ENCODE measurements around the gene LRRC4C.

DNA sequence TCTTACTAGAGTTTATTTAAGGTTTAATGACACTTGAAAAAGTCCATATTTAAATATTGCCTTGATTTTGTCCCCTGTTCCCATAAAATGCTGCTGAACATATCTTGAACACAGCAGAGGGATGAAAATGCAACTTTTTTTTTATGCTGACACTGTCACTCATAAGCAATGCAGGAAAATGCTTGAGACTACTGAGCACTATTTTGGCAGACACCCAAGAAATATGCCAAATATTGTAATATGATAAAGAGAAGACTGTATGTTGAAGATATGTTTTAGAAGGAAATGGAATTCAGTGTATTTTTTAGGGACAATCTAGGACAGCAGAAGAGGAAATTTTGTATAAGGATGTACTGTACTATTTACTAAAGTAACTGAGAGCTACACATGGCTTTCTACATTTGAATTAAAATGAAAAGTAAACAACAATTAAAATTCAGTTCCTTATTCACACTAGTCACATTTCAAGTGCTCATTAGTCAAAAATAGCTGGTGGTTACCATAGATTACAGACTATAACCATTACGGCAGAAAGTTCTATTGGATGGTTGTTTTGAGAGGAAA is 58.6 kb downstream of the LRRC4C start:
- TF ChIP-seq POLR2A (IDR thresholded peaks at IDR 0.05; ENCODE audit: low read length) (no peak), GATA1 (IDR thresholded peaks at IDR 0.05; ENCODE audit: low read depth, low read length) (no peak)
